K562 (cell line): ENCODE data around the gene COL4A5. TPM values are rescaled to one million over a fixed set of nuclear protein-coding genes. Genes with fewer than 3 reads are reported as not detected.

Experiments used
- CAMTA2 ChIP-seq: fragments of 250-450 bp; sonication (Bioruptor Pico); conservative IDR thresholded peaks from 2 replicates; pipeline ENCODE4 v1.5.1; 2022
- CGGBP1 ChIP-seq: fragments of 250-450 bp; sonication (Bioruptor Pico); IDR thresholded peaks from 2 replicates; pipeline ENCODE4 v1.9.0; 2021; ENCODE audit warnings: mild to moderate bottlenecking
- CREM ChIP-seq: IDR thresholded peaks from 2 replicates; pipeline ENCODE4 v1.6.1; 2014; ENCODE audit warnings: antibody characterized with exemption, low read depth
- EWSR1 ChIP-seq: fragments of 450-650 bp; IDR thresholded peaks from 2 replicates; pipeline ENCODE4 v1.6.1; 2018; ENCODE audit warnings: borderline replicate concordance, mild to moderate bottlenecking, low read depth, moderate library complexity; ENCODE audit not compliant: partially characterized antibody
- HNRNPLL ChIP-seq: fragments of 200-400 bp; formaldehyde crosslinking; IDR thresholded peaks from 2 replicates; pipeline ENCODE4 v1.6.1; 2017; ENCODE audit warnings: low read length, low read depth, mild to moderate bottlenecking; ENCODE audit not compliant: poor library complexity, severe bottlenecking
- ILK ChIP-seq: fragments of 450-650 bp; IDR thresholded peaks from 2 replicates; pipeline ENCODE4 v1.6.1; 2016; ENCODE audit warnings: missing genetic modification characterization, low read depth, mild to moderate bottlenecking, missing compliant biosample characterization, moderate library complexity, borderline replicate concordance
- JUN ChIP-seq, 2 experiments: sonication (generic) in 1 of 2; formaldehyde crosslinking in 1 of 2; IDR thresholded peaks; 2 replicates each; pipeline versions ENCODE4 v1.6.1 to v1.8.0; 2012 to 2022; ENCODE audit warnings: borderline replicate concordance in 2 of 2, mild to moderate bottlenecking in 2 of 2, improper control_type of control experiment in 1 of 2, low read depth in 1 of 2, low read length in 1 of 2, missing genetic modification reagents in 1 of 2
- MAFF ChIP-seq: IDR thresholded peaks from 2 replicates; pipeline ENCODE4 v1.6.1; 2012; ENCODE audit warnings: low read length, improper control_type of control experiment
- MECOM ChIP-seq: fragments of 250-450 bp; sonication (Bioruptor Pico); IDR thresholded peaks from 2 replicates; pipeline ENCODE4 v1.8.0; 2022; ENCODE audit warnings: inconsistent platforms
- MNT ChIP-seq, 2 experiments: fragments of 450-650 bp; conservative IDR thresholded peaks; 2 replicates each; pipeline ENCODE4 v1.6.1; 2017; ENCODE audit warnings: mild to moderate bottlenecking in 2 of 2, moderate library complexity in 2 of 2
- MYBL2 ChIP-seq, 2 experiments: fragments of 450-650 bp in 1 of 2; sonication (generic) in 1 of 2; formaldehyde crosslinking in 1 of 2; IDR thresholded peaks; 2 replicates each; pipeline versions ENCODE4 v1.6.1 to v1.8.1; 2017 to 2022; ENCODE audit warnings: borderline replicate concordance in 1 of 2, inconsistent platforms in 1 of 2, low read depth in 1 of 2, mild to moderate bottlenecking in 1 of 2, missing genetic modification reagents in 1 of 2, moderate library complexity in 1 of 2
- MYC ChIP-seq, 2 experiments: fragments of 250-450 bp in 1 of 2; sonication (Bioruptor Pico) in 1 of 2; IDR thresholded peaks; 2 replicates each; pipeline versions ENCODE4 v1.5.1 to v1.6.1; 2012 to 2021; ENCODE audit warnings: low read depth in 2 of 2, borderline replicate concordance in 1 of 2, improper control_type of control experiment in 1 of 2, low read length in 1 of 2, mild to moderate bottlenecking in 1 of 2, moderate library complexity in 1 of 2
- RNF219 ChIP-seq: fragments of 250-450 bp; sonication (Bioruptor Pico); IDR thresholded peaks from 2 replicates; pipeline ENCODE4 v1.5.0; 2022; ENCODE audit warnings: mild to moderate bottlenecking
- SUPT5H ChIP-seq: fragments of 450-650 bp; IDR thresholded peaks from 2 replicates; pipeline ENCODE4 v1.6.1; 2016
- ZBTB26 ChIP-seq: fragments of 450-650 bp; formaldehyde crosslinking; IDR thresholded peaks from 2 replicates; pipeline ENCODE4 v1.4.0; 2022; ENCODE audit warnings: missing genetic modification characterization
- ZNF165 ChIP-seq: fragments of 250-450 bp; sonication (Bioruptor Pico); IDR thresholded peaks from 2 replicates; pipeline ENCODE4 v1.4.0; 2020; ENCODE audit warnings: borderline replicate concordance
- polyA plus RNA-seq, 8 experiments: library from polyadenylated mRNA; depleted of rRNA in 4 of 8; stranded (reverse) in 5 of 8; unstranded in 3 of 8; fragments of >200 nt; fragmentation: Nextera tagmentation in 2 of 8; fragmentation: Illumina TruSeq in 1 of 8; extraction: Ambion mirVana in 2 of 8; extraction: Trizol in 1 of 8; gene quantifications; 2 replicates each; pipeline versions ENCODE4 v1.2.1 to v1.2.3, GENCODE V29; 2011 to 2014; ENCODE audit warnings: inconsistent platforms in 1 of 8, missing spikeins in 1 of 8
- total RNA-seq, 7 experiments: library from RNA; depleted of rRNA in 6 of 7; stranded (reverse); fragments of >200 nt in 6 of 7; fragmentation: Illumina TruSeq in 2 of 7; extraction: Trizol in 2 of 7; gene quantifications; 2 replicates each; pipeline versions ENCODE4 v1.2.1 to v1.2.3, GENCODE V29; 2011 to 2021; ENCODE audit warnings: low replicate concordance in 1 of 7
- TF ChIP-seq, protein P1 (sequence below): fragments of 450-650 bp; IDR thresholded peaks from 2 replicates; pipeline ENCODE4 v1.6.1; 2016; ENCODE audit warnings: mild to moderate bottlenecking
- TF ChIP-seq, protein P2 (sequence below): sonication (generic); formaldehyde crosslinking; IDR thresholded peaks from 2 replicates; pipeline ENCODE4 v1.8.1; 2022; ENCODE audit warnings: missing genetic modification reagents

COL4A5 gene
- total and polyA plus RNA-seq, 9 of the 15 experiments (the other 6 are each of a cell fraction or from before 2014, with no cell fraction given): 0.66 to 2.5 (median 1.8) TPM

- TF ChIP-seq CAMTA2 (CRISPR knock-in tag) (no peak), RNF219 (CRISPR knock-in tag) (no peak), HNRNPLL (no peak), SUPT5H (no peak), MYC (IDR thresholded peaks at IDR 0.05; ENCODE audit: low read depth, low read length) (peak; percentile 50), MYC (CRISPR knock-in tag; IDR thresholded peaks at IDR 0.05; ENCODE audit: borderline replicate concordance, low read depth) (no peak), CGGBP1 (CRISPR knock-in tag) (no peak), ZBTB26 (CRISPR knock-in tag) (no peak), CREM (peak; percentile 72), MNT (conservative IDR thresholded peaks at IDR 0.05) (no peak), EWSR1 (no peak), MYBL2 (IDR thresholded peaks at IDR 0.05; ENCODE audit: low read depth) (no peak), MYBL2 (CRISPR knock-in tag; IDR thresholded peaks at IDR 0.05; ENCODE audit: borderline replicate concordance) (no peak), ILK (tag) (no peak), JUN (IDR thresholded peaks at IDR 0.05; ENCODE audit: borderline replicate concordance, low read depth, low read length) (peak; percentile 47; the same call in 1 of the 2 replicates), JUN (CRISPR knock-in tag; IDR thresholded peaks at IDR 0.05; ENCODE audit: borderline replicate concordance) (no peak), MECOM (CRISPR knock-in tag) (peak; percentile 71), MAFF (0 out of 2 replicates have a peak, but pooled peaks have one; percentile 3), ZNF165 (CRISPR knock-in tag) (no peak)
- TF ChIP-seq, protein P1, sequence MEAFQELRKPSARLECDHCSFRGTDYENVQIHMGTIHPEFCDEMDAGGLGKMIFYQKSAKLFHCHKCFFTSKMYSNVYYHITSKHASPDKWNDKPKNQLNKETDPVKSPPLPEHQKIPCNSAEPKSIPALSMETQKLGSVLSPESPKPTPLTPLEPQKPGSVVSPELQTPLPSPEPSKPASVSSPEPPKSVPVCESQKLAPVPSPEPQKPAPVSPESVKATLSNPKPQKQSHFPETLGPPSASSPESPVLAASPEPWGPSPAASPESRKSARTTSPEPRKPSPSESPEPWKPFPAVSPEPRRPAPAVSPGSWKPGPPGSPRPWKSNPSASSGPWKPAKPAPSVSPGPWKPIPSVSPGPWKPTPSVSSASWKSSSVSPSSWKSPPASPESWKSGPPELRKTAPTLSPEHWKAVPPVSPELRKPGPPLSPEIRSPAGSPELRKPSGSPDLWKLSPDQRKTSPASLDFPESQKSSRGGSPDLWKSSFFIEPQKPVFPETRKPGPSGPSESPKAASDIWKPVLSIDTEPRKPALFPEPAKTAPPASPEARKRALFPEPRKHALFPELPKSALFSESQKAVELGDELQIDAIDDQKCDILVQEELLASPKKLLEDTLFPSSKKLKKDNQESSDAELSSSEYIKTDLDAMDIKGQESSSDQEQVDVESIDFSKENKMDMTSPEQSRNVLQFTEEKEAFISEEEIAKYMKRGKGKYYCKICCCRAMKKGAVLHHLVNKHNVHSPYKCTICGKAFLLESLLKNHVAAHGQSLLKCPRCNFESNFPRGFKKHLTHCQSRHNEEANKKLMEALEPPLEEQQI: peak; percentile 59; the same call in 1 of the 2 replicates
- TF ChIP-seq, protein P2, sequence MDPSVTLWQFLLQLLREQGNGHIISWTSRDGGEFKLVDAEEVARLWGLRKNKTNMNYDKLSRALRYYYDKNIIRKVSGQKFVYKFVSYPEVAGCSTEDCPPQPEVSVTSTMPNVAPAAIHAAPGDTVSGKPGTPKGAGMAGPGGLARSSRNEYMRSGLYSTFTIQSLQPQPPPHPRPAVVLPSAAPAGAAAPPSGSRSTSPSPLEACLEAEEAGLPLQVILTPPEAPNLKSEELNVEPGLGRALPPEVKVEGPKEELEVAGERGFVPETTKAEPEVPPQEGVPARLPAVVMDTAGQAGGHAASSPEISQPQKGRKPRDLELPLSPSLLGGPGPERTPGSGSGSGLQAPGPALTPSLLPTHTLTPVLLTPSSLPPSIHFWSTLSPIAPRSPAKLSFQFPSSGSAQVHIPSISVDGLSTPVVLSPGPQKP (CRISPR knock-in tag): no peak
Observed at GRCh38 chrX:108558217-108558616, 118.6 kb downstream of the COL4A5 start (continued).
